ENCODE results near the gene PRR20G.

DNA sequence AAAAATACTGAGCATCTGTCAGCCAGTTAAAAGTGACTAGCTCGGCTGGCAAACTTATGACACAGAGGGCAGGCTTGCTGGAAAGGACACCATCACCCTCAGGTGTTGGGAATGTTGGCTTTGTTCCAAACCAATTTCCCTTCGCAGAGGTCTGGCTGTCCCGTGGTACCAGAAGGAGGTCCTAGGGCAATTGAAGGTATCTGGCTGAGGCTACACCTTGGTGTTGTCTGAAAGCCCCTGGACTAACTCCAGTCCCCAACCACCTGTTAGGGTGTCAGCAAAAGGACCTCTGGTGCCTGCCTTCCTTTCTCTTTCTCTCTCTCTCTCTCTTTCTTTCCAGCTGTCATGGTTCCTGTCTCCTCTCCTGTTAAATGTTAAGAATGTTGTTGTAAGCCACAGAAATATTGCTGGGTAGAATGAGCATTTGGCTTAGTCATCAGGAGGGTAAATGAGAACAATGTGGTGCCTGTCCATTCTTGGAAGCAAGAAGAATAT, 12.5 kb downstream of the PRR20G start:
- TF ChIP-seq, protein P1, sequence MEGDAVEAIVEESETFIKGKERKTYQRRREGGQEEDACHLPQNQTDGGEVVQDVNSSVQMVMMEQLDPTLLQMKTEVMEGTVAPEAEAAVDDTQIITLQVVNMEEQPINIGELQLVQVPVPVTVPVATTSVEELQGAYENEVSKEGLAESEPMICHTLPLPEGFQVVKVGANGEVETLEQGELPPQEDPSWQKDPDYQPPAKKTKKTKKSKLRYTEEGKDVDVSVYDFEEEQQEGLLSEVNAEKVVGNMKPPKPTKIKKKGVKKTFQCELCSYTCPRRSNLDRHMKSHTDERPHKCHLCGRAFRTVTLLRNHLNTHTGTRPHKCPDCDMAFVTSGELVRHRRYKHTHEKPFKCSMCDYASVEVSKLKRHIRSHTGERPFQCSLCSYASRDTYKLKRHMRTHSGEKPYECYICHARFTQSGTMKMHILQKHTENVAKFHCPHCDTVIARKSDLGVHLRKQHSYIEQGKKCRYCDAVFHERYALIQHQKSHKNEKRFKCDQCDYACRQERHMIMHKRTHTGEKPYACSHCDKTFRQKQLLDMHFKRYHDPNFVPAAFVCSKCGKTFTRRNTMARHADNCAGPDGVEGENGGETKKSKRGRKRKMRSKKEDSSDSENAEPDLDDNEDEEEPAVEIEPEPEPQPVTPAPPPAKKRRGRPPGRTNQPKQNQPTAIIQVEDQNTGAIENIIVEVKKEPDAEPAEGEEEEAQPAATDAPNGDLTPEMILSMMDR (IDR thresholded peaks at IDR 0.05 in 2 of 3, conservative IDR thresholded peaks at IDR 0.05 in 1 of 3; ENCODE audit: borderline replicate concordance in 1 of 3, insufficient read depth in 1 of 3, low read depth in 2 of 3, low read length in 2 of 3): no peak
- TF ChIP-seq ZFX (IDR thresholded peaks at IDR 0.05) (no peak), POLR2A (IDR thresholded peaks at IDR 0.05; ENCODE audit: borderline replicate concordance, extremely low read depth, insufficient read depth, insufficient read length) (no peak), EZH2phosphoT487 (IDR thresholded peaks at IDR 0.05; ENCODE audit: borderline replicate concordance) (no peak), ZNF274 (IDR thresholded peaks at IDR 0.05; ENCODE audit: low read depth, low read length) (no peak), EZH2 (IDR thresholded peaks at IDR 0.05) (no peak), YY1 (IDR thresholded peaks at IDR 0.05; ENCODE audit: extremely low read depth, insufficient replicate concordance, low read depth, low read length) (no peak)
- TF ChIP-seq, protein P2, sequence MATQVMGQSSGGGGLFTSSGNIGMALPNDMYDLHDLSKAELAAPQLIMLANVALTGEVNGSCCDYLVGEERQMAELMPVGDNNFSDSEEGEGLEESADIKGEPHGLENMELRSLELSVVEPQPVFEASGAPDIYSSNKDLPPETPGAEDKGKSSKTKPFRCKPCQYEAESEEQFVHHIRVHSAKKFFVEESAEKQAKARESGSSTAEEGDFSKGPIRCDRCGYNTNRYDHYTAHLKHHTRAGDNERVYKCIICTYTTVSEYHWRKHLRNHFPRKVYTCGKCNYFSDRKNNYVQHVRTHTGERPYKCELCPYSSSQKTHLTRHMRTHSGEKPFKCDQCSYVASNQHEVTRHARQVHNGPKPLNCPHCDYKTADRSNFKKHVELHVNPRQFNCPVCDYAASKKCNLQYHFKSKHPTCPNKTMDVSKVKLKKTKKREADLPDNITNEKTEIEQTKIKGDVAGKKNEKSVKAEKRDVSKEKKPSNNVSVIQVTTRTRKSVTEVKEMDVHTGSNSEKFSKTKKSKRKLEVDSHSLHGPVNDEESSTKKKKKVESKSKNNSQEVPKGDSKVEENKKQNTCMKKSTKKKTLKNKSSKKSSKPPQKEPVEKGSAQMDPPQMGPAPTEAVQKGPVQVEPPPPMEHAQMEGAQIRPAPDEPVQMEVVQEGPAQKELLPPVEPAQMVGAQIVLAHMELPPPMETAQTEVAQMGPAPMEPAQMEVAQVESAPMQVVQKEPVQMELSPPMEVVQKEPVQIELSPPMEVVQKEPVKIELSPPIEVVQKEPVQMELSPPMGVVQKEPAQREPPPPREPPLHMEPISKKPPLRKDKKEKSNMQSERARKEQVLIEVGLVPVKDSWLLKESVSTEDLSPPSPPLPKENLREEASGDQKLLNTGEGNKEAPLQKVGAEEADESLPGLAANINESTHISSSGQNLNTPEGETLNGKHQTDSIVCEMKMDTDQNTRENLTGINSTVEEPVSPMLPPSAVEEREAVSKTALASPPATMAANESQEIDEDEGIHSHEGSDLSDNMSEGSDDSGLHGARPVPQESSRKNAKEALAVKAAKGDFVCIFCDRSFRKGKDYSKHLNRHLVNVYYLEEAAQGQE (IDR thresholded peaks at IDR 0.05; ENCODE audit: low read depth): no peak
- TF ChIP-seq, protein P3, sequence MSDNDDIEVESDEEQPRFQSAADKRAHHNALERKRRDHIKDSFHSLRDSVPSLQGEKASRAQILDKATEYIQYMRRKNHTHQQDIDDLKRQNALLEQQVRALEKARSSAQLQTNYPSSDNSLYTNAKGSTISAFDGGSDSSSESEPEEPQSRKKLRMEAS (IDR thresholded peaks at IDR 0.05): no peak
